ENCODE data around the gene SLC52A1.

SLC52A1 gene

GRCh38 chr17:5031365-5032082, 3.7 kb downstream of the SLC52A1 start:
- TF ChIP-seq POLR2AphosphoS5 (IDR thresholded peaks at IDR 0.05; ENCODE audit: low read depth, low read length) (0 out of 2 replicates have a peak, but pooled peaks have one; percentile 21), FOXP2 (optimal IDR thresholded peaks at IDR 0.05; ENCODE audit: borderline replicate concordance, extremely low read depth, extremely low read length, insufficient read depth) (no peak)

- TF ChIP-seq POLR2AphosphoS5 (IDR thresholded peaks at IDR 0.05; ENCODE audit: low read depth, low read length) (no peak), REST (IDR thresholded peaks at IDR 0.05; ENCODE audit: insufficient read depth in 1 of 2, low read depth in 2 of 2, low read length in 2 of 2) (no peak), TAF1 (IDR thresholded peaks at IDR 0.05; ENCODE audit: borderline replicate concordance, insufficient read depth, low read length) (no peak), SIN3A (IDR thresholded peaks at IDR 0.05; ENCODE audit: borderline replicate concordance, insufficient read depth, low read length) (no peak), FOXP2 (optimal IDR thresholded peaks at IDR 0.05; ENCODE audit: borderline replicate concordance, extremely low read depth, extremely low read length, insufficient read depth) (no peak)
Observed at GRCh38 chr17:5027916-5028315, 7.3 kb downstream of the SLC52A1 start.

- TF ChIP-seq REST (IDR thresholded peaks at IDR 0.05; ENCODE audit: insufficient read depth in 1 of 2, low read depth in 2 of 2, low read length in 2 of 2) (no peak), SIN3A (IDR thresholded peaks at IDR 0.05; ENCODE audit: borderline replicate concordance, insufficient read depth, low read length) (no peak), POLR2AphosphoS5 (IDR thresholded peaks at IDR 0.05; ENCODE audit: low read depth, low read length) (no peak), FOXP2 (optimal IDR thresholded peaks at IDR 0.05; ENCODE audit: borderline replicate concordance, extremely low read depth, extremely low read length, insufficient read depth) (no peak), TAF1 (IDR thresholded peaks at IDR 0.05; ENCODE audit: borderline replicate concordance, insufficient read depth, low read length) (no peak)
Observed at GRCh38 chr17:5027299-5027698, 7.9 kb downstream of the SLC52A1 start.

GRCh38 chr17:5024604-5025003, 10.6 kb downstream of the SLC52A1 start:
- TF ChIP-seq FOXP2 (optimal IDR thresholded peaks at IDR 0.05; ENCODE audit: borderline replicate concordance, extremely low read depth, extremely low read length, insufficient read depth) (no peak), TAF1 (IDR thresholded peaks at IDR 0.05; ENCODE audit: borderline replicate concordance, insufficient read depth, low read length) (no peak), SIN3A (IDR thresholded peaks at IDR 0.05; ENCODE audit: borderline replicate concordance, insufficient read depth, low read length) (no peak), POLR2AphosphoS5 (IDR thresholded peaks at IDR 0.05; ENCODE audit: low read depth, low read length) (no peak), REST (IDR thresholded peaks at IDR 0.05; ENCODE audit: insufficient read depth in 1 of 2, low read depth in 2 of 2, low read length in 2 of 2) (no peak)

- no peak for TF ChIP-seq SIN3A (IDR thresholded peaks at IDR 0.05; ENCODE audit: borderline replicate concordance, insufficient read depth, low read length)
- no peak for TF ChIP-seq POLR2AphosphoS5 (IDR thresholded peaks at IDR 0.05; ENCODE audit: low read depth, low read length)
- TF ChIP-seq TAF1 (IDR thresholded peaks at IDR 0.05; ENCODE audit: borderline replicate concordance, insufficient read depth, low read length), result no peak
- TF ChIP-seq REST (IDR thresholded peaks at IDR 0.05; ENCODE audit: insufficient read depth in 1 of 2, low read depth in 2 of 2, low read length in 2 of 2), result no peak
- no peak for TF ChIP-seq FOXP2 (optimal IDR thresholded peaks at IDR 0.05; ENCODE audit: borderline replicate concordance, extremely low read depth, extremely low read length, insufficient read depth)
Observed at GRCh38 chr17:5023588-5024147, 11.6 kb downstream of the SLC52A1 start.
